Renal pelvis (tissue), 4 donors: ENCODE measurements around the gene EPHA4. TPM values are rescaled to one million over a fixed set of nuclear protein-coding genes. Genes with fewer than 3 reads are reported as not detected.

Source experiments
- DNase-seq: peaks from one replicate; pipeline ENCODE4 v3.0.0-alpha.2; 2013
- polyA plus RNA-seq, 3 donors: library from polyadenylated mRNA; unstranded; fragments of 120-200 nt; gene quantifications; one replicate each; pipeline ENCODE4 v1.2.1, GENCODE V29; 2013; ENCODE audit not compliant: insufficient read length in 3 of 3

Gene EPHA4
- polyA plus RNA-seq, 3 donors: 52.8 to 65.0 (median 56.1) TPM

DNA sequence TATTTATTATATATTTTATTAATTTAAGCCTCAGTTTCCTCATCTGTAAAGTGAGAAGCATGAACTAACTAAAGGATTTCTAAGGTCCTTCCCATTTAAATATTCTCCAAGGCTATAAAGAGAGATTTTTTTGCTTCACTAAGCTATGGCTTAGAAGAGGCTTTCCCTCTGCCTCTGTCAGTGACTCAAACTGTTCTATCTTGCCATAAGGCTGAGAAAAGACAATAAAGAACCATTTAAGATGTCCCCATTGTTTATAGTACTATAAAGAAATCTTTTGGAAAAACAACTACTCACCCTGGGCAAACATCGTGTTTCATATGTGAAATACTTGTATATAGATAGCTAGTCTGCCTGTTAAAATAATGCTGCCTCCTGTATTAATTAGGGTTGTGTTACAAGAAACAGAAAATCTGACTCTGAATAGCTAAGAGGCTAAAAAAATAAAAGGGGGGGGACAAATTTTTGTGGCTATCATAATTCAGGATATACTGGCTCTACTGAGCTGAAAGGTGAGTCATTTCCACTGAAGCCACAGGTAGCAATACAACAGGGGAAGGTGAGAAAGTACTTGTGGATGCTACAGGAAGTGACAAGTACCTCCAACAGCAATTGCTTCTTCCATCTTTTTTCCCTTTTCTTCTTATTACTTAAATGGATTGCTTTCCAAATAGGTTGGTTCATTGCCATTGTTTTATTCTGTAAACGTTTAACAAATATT is 25.4 kb downstream of the EPHA4 start:
- DNase-seq: no peak

DNA sequence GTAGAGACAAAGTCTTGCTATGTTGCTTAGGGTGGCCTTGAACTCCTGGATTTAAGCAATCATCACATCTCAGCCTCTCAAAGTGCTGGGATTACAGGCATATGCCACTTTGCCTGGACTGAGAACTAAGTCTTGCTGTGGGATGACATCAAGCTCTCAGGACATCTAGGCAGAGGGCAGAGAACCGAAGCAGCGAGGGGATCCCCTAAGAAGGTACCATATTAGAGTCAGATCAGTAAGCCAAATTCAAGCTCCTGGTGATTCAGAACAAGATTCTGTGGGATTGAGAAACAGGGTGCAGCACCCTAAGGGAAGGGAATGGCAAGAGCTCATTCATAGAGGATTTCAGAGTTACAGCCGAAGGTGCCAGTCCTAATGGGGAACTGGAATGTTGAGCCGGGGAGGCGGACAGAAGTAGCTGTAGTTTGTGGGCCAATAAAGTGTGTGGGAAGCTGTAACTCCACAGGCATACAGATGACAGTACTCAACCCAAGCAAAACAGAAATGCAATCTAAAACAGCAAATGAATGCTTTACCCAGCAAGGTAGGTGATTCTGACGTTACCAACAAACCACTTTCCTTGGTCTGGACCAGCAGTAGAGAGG is 30.9 kb downstream of the EPHA4 start:
- DNase-seq: no peak

DNA sequence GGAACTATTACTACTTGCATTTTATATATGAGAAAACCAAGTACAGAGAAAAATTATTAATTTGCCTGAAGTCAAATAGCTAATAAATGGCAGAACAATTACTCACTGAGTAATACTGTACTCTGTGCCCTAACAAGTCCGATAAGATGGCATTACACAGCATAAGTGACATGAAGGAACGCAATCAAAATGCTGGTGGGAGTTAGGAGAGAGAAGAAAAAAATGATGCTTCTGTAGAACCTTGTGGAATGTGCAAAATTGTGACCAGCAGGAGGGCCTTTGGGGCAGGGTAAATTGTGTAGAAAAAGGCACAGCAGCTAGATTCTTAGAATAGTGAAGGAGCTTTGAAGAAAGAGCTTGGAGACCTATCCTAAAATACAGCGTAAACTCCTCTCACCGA is 32.9 kb downstream of the EPHA4 start:
- DNase-seq: no peak

- no peak for DNase-seq
Measured at GRCh38 chr2:221535824-221536223, 36.3 kb downstream of the EPHA4 start.

- no peak for DNase-seq
Measured at GRCh38 chr2:221533299-221533698, 38.8 kb downstream of the EPHA4 start.

DNA sequence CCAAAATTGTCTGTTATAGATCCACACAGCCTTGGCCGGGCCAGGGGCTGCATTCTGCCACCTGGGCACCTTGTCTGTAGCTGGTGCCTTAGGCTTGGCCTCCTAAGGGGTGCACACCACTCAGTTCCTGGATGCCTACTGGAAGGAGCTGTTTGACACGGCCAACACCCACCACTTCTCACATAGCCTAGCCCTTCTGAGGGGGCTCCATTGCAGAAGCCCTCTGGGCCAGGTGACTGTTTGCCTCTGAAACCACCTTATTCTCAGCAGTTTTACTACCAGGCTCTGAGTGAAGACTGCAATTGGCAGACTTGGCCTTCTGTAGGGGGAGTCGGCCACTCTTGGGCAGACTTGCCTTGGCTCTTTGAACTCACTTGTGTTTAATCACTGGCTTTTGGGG is 39.5 kb downstream of the EPHA4 start:
- no peak for DNase-seq

DNA sequence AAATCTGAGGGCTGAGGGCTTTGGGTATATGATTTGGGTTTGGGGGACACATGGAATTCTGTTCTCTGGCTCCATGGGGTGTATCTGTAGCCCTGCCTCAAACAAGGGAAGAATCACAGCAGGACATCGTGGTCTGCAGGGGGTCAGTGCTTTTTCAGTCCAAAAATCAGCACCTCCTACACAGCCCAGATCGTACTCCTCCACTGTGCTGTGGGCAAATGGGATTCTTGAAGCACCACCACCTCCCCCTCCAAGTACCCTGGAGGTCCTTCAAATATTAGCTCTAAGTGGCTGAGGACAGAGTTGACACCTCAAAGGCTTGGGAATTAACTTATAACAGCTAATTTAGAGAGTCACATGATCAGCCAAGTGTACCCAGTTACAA is 41.5 kb downstream of the EPHA4 start:
- DNase-seq: no peak

DNA sequence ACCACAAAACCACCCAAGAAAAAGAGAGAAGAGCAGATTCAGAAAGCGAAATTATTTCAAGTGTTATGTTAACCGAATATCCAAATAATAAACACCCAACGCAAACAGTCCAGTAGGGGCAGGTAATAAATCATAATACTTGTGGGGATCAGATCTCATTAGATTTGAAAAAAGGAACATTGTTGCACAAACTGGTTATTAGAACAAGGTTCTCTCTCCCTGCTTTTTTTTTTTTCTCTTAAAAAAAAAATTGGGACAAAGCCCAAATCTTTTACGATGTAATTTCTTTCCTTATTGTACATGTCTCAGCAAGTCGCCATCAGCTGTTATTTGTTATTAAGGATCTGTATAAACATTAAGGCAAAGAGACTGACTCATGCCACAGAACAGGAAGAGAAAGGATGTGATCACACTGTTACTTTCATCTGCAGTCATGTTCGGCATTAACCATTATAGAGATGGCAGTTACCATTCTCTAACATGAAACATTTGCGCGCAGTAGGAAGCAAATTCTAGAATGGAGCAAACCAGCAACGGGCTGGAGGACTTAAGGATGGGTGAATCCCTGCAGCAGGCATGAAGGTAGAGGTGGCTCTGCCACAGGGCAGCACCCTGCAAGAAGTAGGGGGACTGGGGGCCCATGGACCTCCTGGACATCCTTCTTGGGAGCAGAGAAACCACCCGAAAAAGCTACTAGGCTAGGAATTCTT is 42.0 kb downstream of the EPHA4 start:
- DNase-seq: no peak

DNA sequence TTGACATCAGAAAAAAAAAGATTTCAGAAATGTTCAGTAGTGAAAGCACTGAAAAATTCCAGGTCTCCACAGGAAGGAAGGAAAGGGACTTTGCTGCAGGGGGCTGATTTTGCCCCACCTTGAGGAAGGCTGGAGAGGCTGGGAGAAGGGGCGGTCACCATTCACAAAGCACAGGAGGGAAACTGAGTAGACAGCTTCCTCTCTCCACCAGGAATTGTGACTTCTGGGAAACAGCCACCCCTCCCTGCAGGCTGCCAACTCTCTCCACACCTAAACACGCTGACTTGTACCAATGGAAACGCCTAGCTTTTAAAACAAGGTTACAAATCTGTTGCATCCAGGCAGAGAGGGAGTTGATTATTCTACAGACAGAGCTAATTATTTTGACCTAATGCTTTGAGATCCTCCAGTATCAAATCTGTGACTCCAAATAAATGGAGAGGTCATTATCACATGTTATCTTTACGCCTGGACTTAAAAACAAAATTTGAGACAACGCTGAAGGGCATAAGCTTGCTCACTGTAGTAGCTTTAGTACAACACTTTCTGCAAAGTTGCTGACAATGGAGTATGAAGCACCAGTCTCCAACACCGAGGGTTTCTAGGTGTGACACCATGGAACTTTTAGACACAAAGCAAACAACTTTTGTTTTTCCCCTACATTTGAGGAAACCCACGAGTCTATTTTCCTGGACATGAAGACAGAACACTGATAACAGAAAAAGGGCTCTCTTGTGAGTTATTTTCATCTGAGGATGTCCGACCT is 42.7 kb downstream of the EPHA4 start:
- no peak for DNase-seq

DNA sequence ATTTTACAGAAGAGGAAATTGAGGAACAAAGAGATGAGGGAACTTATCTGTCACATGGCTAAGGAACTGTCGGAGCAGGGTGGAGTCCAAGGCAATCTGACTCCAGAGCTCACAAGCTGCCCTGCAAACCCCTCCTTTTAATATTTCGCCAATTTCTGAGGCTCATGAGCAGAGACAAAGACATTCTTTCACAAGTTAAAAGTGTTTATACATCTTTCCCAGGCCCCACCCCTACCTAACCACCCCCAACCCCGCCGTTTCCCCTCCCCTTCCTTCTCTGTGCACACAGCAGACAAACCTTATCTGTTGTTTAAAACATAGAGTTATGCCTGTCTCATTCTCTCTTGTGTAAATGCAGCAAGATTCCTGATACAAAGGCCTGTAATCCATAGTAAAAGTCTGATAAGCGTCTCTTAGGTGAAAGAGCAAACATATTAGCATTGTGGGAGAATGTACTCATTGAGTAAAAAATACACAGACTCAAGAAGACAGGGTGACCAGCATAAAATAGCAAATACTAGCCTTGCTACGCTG is 44.3 kb downstream of the EPHA4 start:
- no peak for DNase-seq

- no peak for DNase-seq
Measured at GRCh38 chr2:221524158-221524557, 47.9 kb downstream of the EPHA4 start.

DNA sequence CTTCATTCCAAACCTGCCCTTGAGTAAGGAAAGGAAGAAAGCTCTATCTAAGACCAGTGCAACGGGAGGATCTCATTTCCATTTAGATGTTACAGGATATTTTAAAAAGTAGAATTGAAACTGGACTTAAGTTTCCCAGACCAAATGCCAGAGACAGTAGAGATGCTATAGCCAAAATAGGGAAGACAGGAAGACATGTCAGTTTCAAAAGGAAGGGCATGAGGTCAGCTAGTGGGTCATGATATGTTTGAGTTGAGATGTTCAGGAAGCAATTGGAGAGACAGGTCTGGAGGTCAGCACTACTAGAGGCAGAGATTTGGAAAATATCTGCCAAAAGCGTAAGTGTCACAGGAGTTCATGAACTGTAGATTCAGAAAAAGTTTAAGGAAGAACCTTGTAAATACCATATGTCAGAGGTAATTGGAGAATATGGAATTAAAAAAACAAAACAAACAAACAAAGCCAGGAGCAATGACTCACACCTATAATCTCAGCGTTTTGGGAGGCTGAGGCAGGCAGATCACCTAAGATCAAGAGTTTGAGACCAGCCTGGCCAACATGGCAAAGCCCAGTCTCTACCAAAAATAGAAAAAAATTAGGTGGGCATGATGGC is 50.8 kb downstream of the EPHA4 start:
- no peak for DNase-seq

- DNase-seq: no peak
Measured at GRCh38 chr2:221518935-221519625, 53.0 kb downstream of the EPHA4 start.

- DNase-seq: no peak
Measured at GRCh38 chr2:221518201-221518934, 53.7 kb downstream of the EPHA4 start.

DNA sequence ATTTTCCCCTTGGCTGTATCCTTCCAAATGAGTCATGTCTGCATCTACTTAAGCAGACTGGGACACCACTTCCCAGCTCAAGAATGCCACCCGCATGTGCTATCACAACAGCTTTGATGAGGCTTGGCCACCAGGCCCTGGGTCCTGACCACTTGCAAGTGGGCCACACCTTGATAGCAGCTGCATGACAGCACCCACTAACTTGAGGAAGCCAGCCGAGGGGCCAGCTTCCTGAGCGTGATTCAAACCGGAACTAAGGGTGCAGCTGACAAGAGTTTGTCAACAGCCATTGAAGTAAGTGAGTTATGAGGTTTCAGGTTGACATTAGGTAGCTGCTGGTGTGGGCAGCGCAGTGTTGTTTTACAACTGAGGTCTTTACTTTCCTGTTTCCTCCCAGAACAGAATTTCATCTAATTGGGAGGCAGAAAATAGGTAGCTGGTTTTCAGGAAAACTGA is 54.4 kb downstream of the EPHA4 start:
- DNase-seq: no peak

DNA sequence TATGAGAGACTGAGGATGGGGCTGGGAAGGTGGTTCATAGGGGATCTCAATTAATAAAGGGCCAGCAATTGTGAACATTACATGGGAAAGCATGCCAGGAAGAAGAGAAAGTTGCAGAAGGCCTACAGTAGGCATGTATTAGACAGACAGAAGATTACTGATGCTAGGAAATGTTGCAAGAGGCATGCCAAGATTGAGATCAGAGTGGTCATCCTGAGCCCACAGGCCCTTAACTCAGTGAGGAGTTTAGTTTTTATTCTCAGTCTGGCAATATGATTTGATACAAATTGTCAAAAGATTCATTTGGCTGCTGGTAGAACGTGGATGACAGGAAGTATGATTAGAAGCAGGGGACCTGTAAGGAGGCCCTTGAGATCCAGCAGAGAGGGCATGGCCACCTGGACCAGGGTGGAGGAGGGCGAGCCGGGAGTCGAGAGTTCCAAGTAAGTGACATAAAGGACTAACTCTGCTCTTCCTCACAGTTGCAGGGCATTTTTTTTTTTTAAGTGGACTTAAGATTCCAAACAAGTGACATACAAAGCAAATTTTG is 54.9 kb downstream of the EPHA4 start:
- no peak for DNase-seq

DNA sequence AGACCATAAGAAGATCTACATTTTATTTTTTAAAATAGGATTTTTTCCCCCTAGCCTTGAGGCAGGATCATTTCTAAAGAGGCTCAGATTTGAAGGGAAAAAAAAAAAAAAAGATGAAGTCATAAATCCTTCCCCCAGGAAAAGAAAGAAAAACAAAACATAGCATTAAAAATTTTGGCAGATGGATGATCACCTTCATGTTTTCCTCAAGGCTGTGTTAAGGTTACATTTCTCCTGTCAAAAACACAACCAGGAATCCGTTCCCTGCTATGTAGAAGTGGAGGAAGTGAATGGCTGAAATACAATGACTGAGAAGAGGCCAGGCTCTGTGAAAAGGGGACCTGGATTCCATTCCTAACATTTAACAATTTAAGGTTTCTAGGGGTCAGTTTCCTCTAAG is 56.2 kb downstream of the EPHA4 start:
- DNase-seq: no peak

DNA sequence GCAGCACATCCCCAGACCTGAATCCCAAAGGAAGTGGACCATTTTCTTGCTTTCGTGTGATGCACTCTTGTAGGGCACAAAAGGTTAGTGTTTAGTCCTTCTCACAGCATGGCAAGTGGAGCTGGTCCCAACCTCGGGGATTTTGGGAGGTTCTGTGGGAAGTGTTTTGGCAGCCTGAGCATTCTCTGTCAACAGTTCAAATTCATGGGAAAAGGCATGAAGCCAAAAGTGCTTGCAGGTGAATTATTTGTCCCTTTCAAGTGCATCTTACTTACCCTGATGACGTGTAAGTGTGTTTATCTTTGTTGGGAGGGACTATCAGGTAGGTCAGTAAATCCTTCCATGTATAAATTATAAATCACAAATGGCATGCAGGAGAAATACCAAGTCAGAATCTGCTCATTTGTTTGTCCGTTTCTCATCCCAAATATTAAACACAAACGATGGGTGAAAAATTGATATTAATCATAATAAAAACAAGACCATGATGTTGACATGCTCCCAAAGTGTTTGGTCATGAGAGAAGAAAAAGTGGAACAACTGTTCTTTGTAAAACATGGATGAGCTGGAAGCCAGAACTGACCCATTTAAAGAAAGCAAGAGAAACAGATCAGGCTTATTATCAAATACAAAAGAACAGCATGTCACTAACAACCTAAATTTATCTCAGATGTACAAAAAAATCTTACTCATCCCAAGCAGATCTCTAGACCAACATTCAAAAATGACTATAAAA is 57.6 kb downstream of the EPHA4 start:
- no peak for DNase-seq

DNA sequence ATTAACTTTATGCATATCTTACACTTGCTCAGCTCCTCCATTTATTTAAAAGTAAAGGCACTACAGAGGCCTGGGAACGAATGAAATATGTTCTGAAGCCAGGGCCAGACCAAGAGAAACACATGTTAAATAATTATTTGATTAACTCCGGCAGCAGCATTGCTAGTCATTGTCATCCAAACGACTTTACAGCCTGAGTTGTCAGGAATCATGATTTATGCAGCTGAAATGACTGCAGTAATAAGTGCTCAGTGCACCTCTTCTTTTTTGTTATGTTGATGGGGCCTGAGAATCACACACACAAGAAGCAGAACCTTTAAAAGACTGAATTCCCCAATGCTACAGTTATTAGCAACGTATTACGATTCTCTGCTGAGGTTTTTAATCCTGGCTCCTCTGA is 58.9 kb downstream of the EPHA4 start:
- DNase-seq: no peak
